Measurements from ENCODE around the gene BCR.
"Not testable (repeated sequence)": the region's sequence is repeated elsewhere in the genome, so short reads cannot be mapped to it uniquely, and the experiment has no call there.

BCR gene

GRCh38 chr22:23180301-23180892, at the start of gene BCR:
BCR (plus strand) TSS chr22:23180509; CDS start chr22:23180961, 452 bp downstream.
- TF ChIP-seq CTCF (IDR thresholded peaks at IDR 0.05; ENCODE audit: borderline replicate concordance, insufficient read depth, low read depth, low read length): 0 out of 2 replicates have a peak, but pooled peaks have one; percentile 8
- H3K4me3 ChIP-seq (ENCODE audit: low read depth, low read length): peak within 1 kb of the TSS; percentile 71

- TF ChIP-seq CTCF (IDR thresholded peaks at IDR 0.05; ENCODE audit: borderline replicate concordance, insufficient read depth, low read depth, low read length): no peak
- no peak overlapping the region for H3K4me3 ChIP-seq (ENCODE audit: low read depth, low read length)
Observed at GRCh38 chr22:23130697-23131096, 49.6 kb upstream of the BCR start.

- no peak for TF ChIP-seq CTCF (IDR thresholded peaks at IDR 0.05; ENCODE audit: borderline replicate concordance, insufficient read depth, low read depth, low read length)
- no peak overlapping the region for H3K4me3 ChIP-seq (ENCODE audit: low read depth, low read length)
Observed at GRCh38 chr22:23131931-23132330, 48.4 kb upstream of the BCR start.

- H3K4me3 ChIP-seq (ENCODE audit: low read depth, low read length): no peak overlapping the region
Observed at GRCh38 chr22:23132376-23133091, 47.8 kb upstream of the BCR start.

GRCh38 chr22:23133922-23134321, 46.4 kb upstream of the BCR start:
- no peak for TF ChIP-seq CTCF (IDR thresholded peaks at IDR 0.05; ENCODE audit: borderline replicate concordance, insufficient read depth, low read depth, low read length)
- H3K4me3 ChIP-seq (ENCODE audit: low read depth, low read length): no peak overlapping the region

More at GRCh38 chr22:23132376-23133091, 47.8 kb upstream of the BCR start:
- no peak for TF ChIP-seq CTCF (IDR thresholded peaks at IDR 0.05; ENCODE audit: borderline replicate concordance, insufficient read depth, low read depth, low read length)

GRCh38 chr22:23136991-23137390, 43.3 kb upstream of the BCR start:
- H3K4me3 ChIP-seq (ENCODE audit: low read depth, low read length): not testable (repeated sequence)

GRCh38 chr22:23137468-23137867, 42.8 kb upstream of the BCR start:
- no peak for TF ChIP-seq CTCF (IDR thresholded peaks at IDR 0.05; ENCODE audit: borderline replicate concordance, insufficient read depth, low read depth, low read length)
- no peak overlapping the region for H3K4me3 ChIP-seq (ENCODE audit: low read depth, low read length)
